ENCODE measurements around the gene ADARB2.

DNA sequence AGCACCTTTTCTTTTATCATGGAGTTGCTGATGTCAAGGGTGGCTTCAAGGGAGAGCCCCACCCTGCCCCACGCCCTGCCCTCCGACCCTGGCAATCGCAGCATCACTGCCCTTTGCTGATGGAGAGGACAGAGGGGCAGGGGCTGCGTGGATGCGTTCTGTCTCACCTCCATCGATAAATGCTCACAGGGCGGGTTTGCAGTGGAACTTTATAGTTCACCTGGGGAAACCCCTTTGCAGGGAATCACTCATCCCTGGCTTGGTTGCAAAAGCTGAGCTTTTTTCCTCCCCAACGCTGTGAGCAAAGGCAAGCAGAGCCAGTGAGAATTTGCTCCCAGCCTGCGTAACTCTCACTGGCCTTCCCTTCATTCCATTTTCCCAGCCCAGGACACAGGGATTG is 504.3 kb downstream of the ADARB2 start:
- TF ChIP-seq, protein P1, sequence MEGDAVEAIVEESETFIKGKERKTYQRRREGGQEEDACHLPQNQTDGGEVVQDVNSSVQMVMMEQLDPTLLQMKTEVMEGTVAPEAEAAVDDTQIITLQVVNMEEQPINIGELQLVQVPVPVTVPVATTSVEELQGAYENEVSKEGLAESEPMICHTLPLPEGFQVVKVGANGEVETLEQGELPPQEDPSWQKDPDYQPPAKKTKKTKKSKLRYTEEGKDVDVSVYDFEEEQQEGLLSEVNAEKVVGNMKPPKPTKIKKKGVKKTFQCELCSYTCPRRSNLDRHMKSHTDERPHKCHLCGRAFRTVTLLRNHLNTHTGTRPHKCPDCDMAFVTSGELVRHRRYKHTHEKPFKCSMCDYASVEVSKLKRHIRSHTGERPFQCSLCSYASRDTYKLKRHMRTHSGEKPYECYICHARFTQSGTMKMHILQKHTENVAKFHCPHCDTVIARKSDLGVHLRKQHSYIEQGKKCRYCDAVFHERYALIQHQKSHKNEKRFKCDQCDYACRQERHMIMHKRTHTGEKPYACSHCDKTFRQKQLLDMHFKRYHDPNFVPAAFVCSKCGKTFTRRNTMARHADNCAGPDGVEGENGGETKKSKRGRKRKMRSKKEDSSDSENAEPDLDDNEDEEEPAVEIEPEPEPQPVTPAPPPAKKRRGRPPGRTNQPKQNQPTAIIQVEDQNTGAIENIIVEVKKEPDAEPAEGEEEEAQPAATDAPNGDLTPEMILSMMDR (IDR thresholded peaks at IDR 0.05; ENCODE audit: poor library complexity) = no peak
- no peak for TF ChIP-seq EZH2phosphoT487 (IDR thresholded peaks at IDR 0.05; ENCODE audit: low read depth, severe bottlenecking, unreplicated experiment)

Data from hepatocyte (in vitro differentiated cells).